DOHH2 (cell line): ENCODE data around the gene CLEC6A.

Experiments used
- H3F3A ChIP-seq: fragments of 200-600 bp; sonication (generic), shearing (Covaris generic); 2 replicates; pipeline ENCODE4 v1.6.0; 2016; ENCODE audit warnings: antibody characterized with exemption, mild to moderate bottlenecking; ENCODE audit not compliant: control insufficient read depth, insufficient read depth
- H3K27ac ChIP-seq: fragments of 200-600 bp; sonication (generic); 2 replicates; pipeline ENCODE4 v1.5.1; 2014; ENCODE audit warnings: low read depth, mild to moderate bottlenecking, low read length, moderate library complexity
- H3K27me3 ChIP-seq: fragments of 200-600 bp; sonication (generic); 2 replicates; pipeline ENCODE4 v1.6.1; 2014; ENCODE audit warnings: mild to moderate bottlenecking, low read length, mixed read lengths; ENCODE audit not compliant: control insufficient read depth
- H3K36me3 ChIP-seq: fragments of 200-600 bp; sonication (generic); 2 replicates; pipeline ENCODE4 v1.6.1; 2014; ENCODE audit warnings: mild to moderate bottlenecking, low read length, moderate library complexity, mixed read lengths; ENCODE audit not compliant: control insufficient read depth
- H3K4me1 ChIP-seq: fragments of 200-600 bp; sonication (generic); 2 replicates; pipeline ENCODE4 v1.6.1; 2014; ENCODE audit warnings: mild to moderate bottlenecking, low read length, mixed read lengths; ENCODE audit not compliant: control insufficient read depth
- H3K4me2 ChIP-seq: fragments of 200-600 bp; sonication (generic); 2 replicates; pipeline ENCODE4 v1.6.0; 2014; ENCODE audit warnings: mild to moderate bottlenecking, low read length, moderate library complexity
- H3K4me3 ChIP-seq: fragments of 200-600 bp; sonication (generic); 2 replicates; pipeline ENCODE4 v1.5.1; 2014; ENCODE audit warnings: mild to moderate bottlenecking, low read length, mixed read lengths
- H3K79me2 ChIP-seq: fragments of 200-600 bp; sonication (generic); 2 replicates; pipeline ENCODE4 v1.6.1; 2014; ENCODE audit warnings: mild to moderate bottlenecking, low read length, mixed read lengths; ENCODE audit not compliant: control insufficient read depth
- H3K9me2 ChIP-seq: fragments of 200-600 bp; sonication (generic); replicated peaks from 2 replicates; pipeline ENCODE4 v1.6.1; 2014; ENCODE audit warnings: mild to moderate bottlenecking, low read length, mixed read lengths; ENCODE audit not compliant: control insufficient read depth
- H3K9me3 ChIP-seq: fragments of 200-600 bp; sonication (generic); 2 replicates; pipeline ENCODE4 v1.6.1; 2014; ENCODE audit warnings: antibody characterized with exemption, low read length, mixed read lengths; ENCODE audit not compliant: control insufficient read depth, insufficient read depth
- H4K20me1 ChIP-seq: fragments of 200-600 bp; sonication (generic); 2 replicates; pipeline ENCODE4 v1.6.0; 2014; ENCODE audit warnings: low read depth, mild to moderate bottlenecking, antibody characterized with exemption, low read length, moderate library complexity; ENCODE audit not compliant: control insufficient read depth, insufficient read depth
- EZH2phosphoT487 ChIP-seq: fragments of 200-600 bp; sonication (generic); IDR thresholded peaks from 2 replicates; pipeline ENCODE4 v1.6.1; 2017; ENCODE audit warnings: borderline replicate concordance, mild to moderate bottlenecking, antibody characterized with exemption, low read length, moderate library complexity, mixed read lengths
- TF ChIP-seq, protein P1 (sequence below): fragments of 200-600 bp; sonication (generic); IDR thresholded peaks from one replicate; pipeline ENCODE4 v1.5.1; 2014; ENCODE audit warnings: antibody characterized with exemption, mild to moderate bottlenecking, low read depth, low read length; ENCODE audit not compliant: poor library complexity, severe bottlenecking

CLEC6A gene

DNA sequence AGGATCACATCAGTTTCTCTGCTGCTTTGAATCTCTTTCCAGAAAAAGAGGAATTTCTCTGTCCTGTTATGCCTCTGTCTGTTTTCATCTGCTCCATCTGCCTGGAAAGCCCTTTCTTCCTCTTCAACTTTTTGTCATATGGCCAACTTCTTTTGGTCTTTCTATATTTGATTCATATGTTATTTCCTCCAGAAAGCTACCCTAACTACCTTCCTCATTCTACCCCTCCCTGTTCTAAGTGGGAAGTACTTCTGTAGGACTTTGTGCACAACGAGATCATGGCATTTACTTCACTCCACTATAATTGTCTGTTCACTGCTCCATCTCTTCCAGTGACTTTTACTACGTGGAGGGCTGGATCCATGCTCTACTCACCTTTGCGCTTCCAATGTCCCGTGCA lies 63.4 kb downstream of the CLEC6A start:
- Histone ChIP-seq H3K27ac (no peak overlapping the region), H3K27me3 (peaks cover 23% of the 10 kb centered on the region), H3K4me2 (no peak overlapping the region), H3K4me3 (no peak overlapping the region), H3K36me3 (no peaks in the 10 kb centered on the region), H3K4me1 (no peaks in the 10 kb centered on the region), H3K9me3 (no peaks in the 10 kb centered on the region), H3K9me2 (no peaks in the 10 kb centered on the region), H3K79me2 (no peaks in the 10 kb centered on the region), H3F3A (no peaks in the 10 kb centered on the region), H4K20me1 (no peaks in the 10 kb centered on the region)
- no peak for TF ChIP-seq EZH2phosphoT487
- TF ChIP-seq, protein P1, sequence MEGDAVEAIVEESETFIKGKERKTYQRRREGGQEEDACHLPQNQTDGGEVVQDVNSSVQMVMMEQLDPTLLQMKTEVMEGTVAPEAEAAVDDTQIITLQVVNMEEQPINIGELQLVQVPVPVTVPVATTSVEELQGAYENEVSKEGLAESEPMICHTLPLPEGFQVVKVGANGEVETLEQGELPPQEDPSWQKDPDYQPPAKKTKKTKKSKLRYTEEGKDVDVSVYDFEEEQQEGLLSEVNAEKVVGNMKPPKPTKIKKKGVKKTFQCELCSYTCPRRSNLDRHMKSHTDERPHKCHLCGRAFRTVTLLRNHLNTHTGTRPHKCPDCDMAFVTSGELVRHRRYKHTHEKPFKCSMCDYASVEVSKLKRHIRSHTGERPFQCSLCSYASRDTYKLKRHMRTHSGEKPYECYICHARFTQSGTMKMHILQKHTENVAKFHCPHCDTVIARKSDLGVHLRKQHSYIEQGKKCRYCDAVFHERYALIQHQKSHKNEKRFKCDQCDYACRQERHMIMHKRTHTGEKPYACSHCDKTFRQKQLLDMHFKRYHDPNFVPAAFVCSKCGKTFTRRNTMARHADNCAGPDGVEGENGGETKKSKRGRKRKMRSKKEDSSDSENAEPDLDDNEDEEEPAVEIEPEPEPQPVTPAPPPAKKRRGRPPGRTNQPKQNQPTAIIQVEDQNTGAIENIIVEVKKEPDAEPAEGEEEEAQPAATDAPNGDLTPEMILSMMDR, result no peak

DNA sequence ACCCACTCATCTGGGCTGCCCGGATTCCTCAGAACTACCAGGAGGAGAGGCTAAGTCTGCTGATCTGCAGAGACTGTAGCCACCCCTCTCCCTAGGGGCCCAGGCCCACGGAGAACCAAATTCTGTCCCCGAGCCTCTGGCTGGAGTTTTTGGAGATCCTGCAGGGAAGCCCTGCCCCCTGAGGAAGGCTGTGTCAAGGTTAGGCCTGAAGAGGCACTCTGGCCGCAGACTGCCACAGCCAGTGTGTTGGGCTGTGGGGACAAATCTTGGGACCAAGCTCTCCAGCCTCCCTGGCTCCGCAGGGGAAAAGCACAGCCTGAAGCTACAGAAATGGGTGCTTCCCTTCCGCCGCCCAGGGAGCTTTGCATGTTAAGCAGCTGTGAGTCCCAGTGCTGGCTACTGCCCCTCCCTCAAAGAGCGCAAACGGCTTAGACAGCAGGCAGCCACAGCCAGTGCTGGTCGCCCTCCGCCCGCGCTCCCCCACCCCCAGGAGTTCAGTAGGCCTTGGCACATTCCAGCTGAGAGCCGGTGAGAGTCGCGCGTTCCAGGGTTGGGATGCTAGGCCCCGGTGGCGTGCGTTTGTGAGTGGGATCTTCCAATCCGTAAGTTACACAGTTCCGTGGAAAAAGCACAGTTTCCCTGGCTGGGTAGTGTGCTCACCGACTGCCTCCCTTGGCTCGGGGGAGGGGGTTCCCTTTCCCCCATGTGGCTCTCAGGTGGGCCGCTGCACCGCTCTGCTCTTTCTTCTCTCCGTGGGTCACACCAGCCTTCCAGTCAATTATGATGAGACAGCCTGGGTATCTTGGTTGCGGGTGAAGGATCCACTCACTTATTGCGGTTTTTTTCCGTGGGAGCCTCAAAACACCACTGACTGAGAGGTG lies 71.7 kb downstream of the CLEC6A start:
- Histone ChIP-seq H3K4me1 (peaks cover 5% of the 10 kb centered on the region; the same call in 1 of the 2 replicates), H3K9me2 (no peaks in the 10 kb centered on the region), H3K4me3 (no peak overlapping the region), H3F3A (no peaks in the 10 kb centered on the region), H4K20me1 (no peaks in the 10 kb centered on the region), H3K27me3 (no peaks in the 10 kb centered on the region), H3K4me2 (no peak overlapping the region), H3K36me3 (no peaks in the 10 kb centered on the region), H3K9me3 (no peaks in the 10 kb centered on the region), H3K27ac (no peak overlapping the region), H3K79me2 (no peaks in the 10 kb centered on the region)
- TF ChIP-seq EZH2phosphoT487, result no peak
- TF ChIP-seq, protein P1, result no peak
